ENCODE measurements around the gene YTHDC1. TPM values are rescaled to one million over a fixed set of nuclear protein-coding genes. Genes with fewer than 3 reads are reported as not detected.

The YTHDC1 gene
- total and polyA plus RNA-seq, 2 of the 4 experiments (the other 2 are of a cell fraction) = 31.9 to 32.7 TPM

- BruUV-seq (replicated peaks) = no TSS peak
- Histone ChIP-seq H3K23ac (ENCODE audit: low read depth, low read length) (no peak overlapping the region), H3K14ac (replicated peaks; ENCODE audit: low read depth, low read length) (no peak overlapping the region), H3K4me3 (ENCODE audit: insufficient read depth, low read depth, low read length) (no peak overlapping the region), H3K27me3 (ENCODE audit: control insufficient read depth, insufficient read depth, low read length) (no peaks in the 10 kb centered on the region), H3K56ac (ENCODE audit: extremely low read depth, insufficient read depth, low read length) (no peak overlapping the region), H3K4me2 (ENCODE audit: low read depth, low read length) (no peak overlapping the region), H2AK5ac (ENCODE audit: low read depth, low read length) (no peak overlapping the region), H3K36me3 (ENCODE audit: control insufficient read depth, insufficient read depth, low read length) (no peaks in the 10 kb centered on the region), H2BK15ac (ENCODE audit: low read depth, low read length) (no peak overlapping the region), H2BK120ac (ENCODE audit: low read depth, low read length) (no peak overlapping the region), H2AK9ac (replicated peaks; ENCODE audit: low read depth, low read length, poor library complexity) (no peak overlapping the region), H3K9ac (ENCODE audit: low read depth, low read length) (no peak overlapping the region), H3K9me3 (ENCODE audit: control insufficient read depth, insufficient read depth, low read length) (no peaks in the 10 kb centered on the region), H4K5ac (ENCODE audit: low read depth, low read length) (no peak overlapping the region), H3K79me1 (ENCODE audit: low read depth in 1 of 2, low read length in 2 of 2) (no peaks in the 10 kb centered on the region), H3K4me1 (ENCODE audit: control insufficient read depth, insufficient read depth, low read length) (no peaks in the 10 kb centered on the region), H3K27ac (ENCODE audit: insufficient read depth, low read length) (no peak overlapping the region), H2BK20ac (ENCODE audit: low read depth, low read length) (no peak overlapping the region), H2BK5ac (ENCODE audit: low read depth, low read length, poor library complexity, severe bottlenecking) (no peak overlapping the region), H4K8ac (ENCODE audit: low read depth in 2 of 2, low read length in 2 of 2) (no peak overlapping the region), H3K9me1 (ENCODE audit: insufficient read depth, low read length) (no peaks in the 10 kb centered on the region), H3K18ac (ENCODE audit: low read depth, low read length) (no peak overlapping the region), H2AFZ (replicated peaks; ENCODE audit: low read length, poor library complexity) (no peak overlapping the region), H3K4ac (ENCODE audit: low read depth, low read length) (no peak overlapping the region), H4K91ac (ENCODE audit: insufficient read depth, low read depth, low read length) (no peak overlapping the region), H4K20me1 (ENCODE audit: insufficient read depth, low read length) (no peaks in the 10 kb centered on the region)
- POLR2A ChIA-PET (ENCODE audit: unreplicated experiment) = no interaction called here
- CTCF ChIA-PET = no interaction called here
- intact Hi-C loops (cut with micrococcal nuclease) = no loop called here
- WGBS, 2 experiments (ENCODE audit: extremely low coverage in 2 of 2, insufficient read length in 1 of 2) = no CpG with 5 or more reads among the region's 1 CpG
- DNase-seq (no peak), ATAC-seq (ENCODE audit: low read depth) (no peak)
- dilution Hi-C loops (cut with HindIII; ENCODE audit: low sequenced_read_pairs, unreplicated experiment) = no loop called here
- in situ Hi-C loops (cut with MboI; ENCODE audit: low sequenced_read_pairs) = loop anchor here (25.0 kb wide), 1 partner anchor 1321 kb away; no protein-coding TSS in a partner anchor
- TF ChIP-seq ELK1 (IDR thresholded peaks at IDR 0.05; ENCODE audit: borderline replicate concordance, low read depth, low read length) = no peak
Observed at GRCh38 chr4:68291256-68291655, 58.6 kb downstream of the YTHDC1 start.

Measured in IMR-90 (cell line).